ENCODE results near the gene TUBB. TPM values are rescaled to one million over a fixed set of nuclear protein-coding genes. Genes with fewer than 3 reads are reported as not detected.

Gene TUBB
- total RNA-seq, 1 experiment from 2014 or later, result 1,719 TPM

DNA sequence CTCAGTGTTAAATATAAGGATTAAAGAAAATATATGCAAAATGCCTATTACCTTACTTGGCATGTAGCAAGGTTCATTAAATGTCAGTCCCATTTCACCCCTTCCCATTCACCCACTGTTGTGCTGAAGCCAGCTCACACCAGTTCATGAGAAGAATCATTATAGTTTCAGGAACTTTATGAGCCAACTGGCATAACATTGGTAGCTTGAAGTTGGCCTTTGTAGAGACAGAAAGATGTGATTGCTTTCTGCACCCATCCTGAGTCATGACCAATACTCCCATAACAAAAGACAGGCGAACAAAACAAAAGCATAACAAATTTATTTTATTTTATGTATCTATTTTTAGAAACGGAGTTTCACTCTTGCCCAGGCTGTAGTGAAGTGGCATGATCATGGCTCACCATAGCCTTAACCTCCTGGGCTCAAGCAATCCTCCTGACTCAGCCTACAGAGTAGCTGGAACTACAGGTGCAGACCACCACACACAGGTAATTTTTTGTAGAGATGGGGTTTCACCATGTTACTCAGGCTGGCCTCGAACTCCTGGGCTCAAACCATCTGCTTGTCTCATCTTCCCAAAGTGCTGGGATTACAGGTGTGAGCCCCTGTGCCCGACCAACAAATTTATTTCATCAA, 41.8 kb downstream of the TUBB start:
- Histone ChIP-seq H2AK5ac (ENCODE audit: insufficient read length, low read length) (no peak overlapping the region), H3K9ac (ENCODE audit: extremely low read depth, insufficient read length, low read length) (no peak overlapping the region), H3K14ac (ENCODE audit: insufficient read depth, low read length) (no peak overlapping the region), H3K79me2 (ENCODE audit: insufficient read depth, low read length) (no peaks in the 10 kb centered on the region), H2BK5ac (ENCODE audit: insufficient read length, low read length) (no peak overlapping the region), H3K23ac (ENCODE audit: insufficient read length, low read depth, low read length) (no peak overlapping the region), H4K5ac (ENCODE audit: insufficient read length, low read depth, low read length) (no peak overlapping the region), H2BK20ac (ENCODE audit: low read depth, low read length, poor library complexity, severe bottlenecking) (no peak overlapping the region), H2BK15ac (ENCODE audit: low read depth, low read length) (no peak overlapping the region), H3K9me3 (ENCODE audit: control insufficient read depth, low read depth, low read length) (no peaks in the 10 kb centered on the region), H4K91ac (ENCODE audit: insufficient read length, low read depth, low read length) (no peak overlapping the region), H3K18ac (ENCODE audit: insufficient read length, low read depth, low read length) (no peak overlapping the region), H2AFZ (ENCODE audit: low read length) (no peak overlapping the region), H3K4me1 (ENCODE audit: insufficient read depth, low read length) (peaks cover 17% of the 10 kb centered on the region; the same call in 1 of the 2 replicates), H4K8ac (replicated peaks; ENCODE audit: insufficient read length, low read depth, low read length) (no peak overlapping the region), H4K20me1 (ENCODE audit: control insufficient read depth, insufficient read depth, insufficient read length) (no peaks in the 10 kb centered on the region), H3K4me2 (ENCODE audit: insufficient read depth, insufficient read length, low read length) (no peak overlapping the region), H3K56ac (ENCODE audit: insufficient read length, low read depth, low read length) (no peak overlapping the region), H2BK120ac (ENCODE audit: low read depth, low read length, poor library complexity, severe bottlenecking) (no peak overlapping the region), H3K27me3 (ENCODE audit: insufficient read depth, low read length) (no peaks in the 10 kb centered on the region), H2BK12ac (ENCODE audit: insufficient read length, low read depth, low read length) (no peak overlapping the region), H3T11ph (ENCODE audit: low read length) (no peak overlapping the region), H3K23me2 (ENCODE audit: insufficient read length, low read depth, low read length, poor library complexity, severe bottlenecking) (no peaks in the 10 kb centered on the region), H3K27ac (ENCODE audit: insufficient read length, low read depth, low read length) (no peak overlapping the region), H3K4ac (ENCODE audit: low read depth, low read length) (no peak overlapping the region), H3K79me1 (ENCODE audit: insufficient read depth, low read depth, low read length, poor library complexity, severe bottlenecking) (no peaks in the 10 kb centered on the region)
- no CpG with 5 or more reads among the region's 4 CpGs for WGBS (ENCODE audit: extremely low coverage, insufficient read length, low lambda C conversion rate)
- Mint-ChIP-seq H3K27ac (peak overlapping the region in 1 of 3 experiments; percentile 36; a peak in 2 of 7 replicates), H3K36me3 (ENCODE audit: insufficient read depth in 1 of 3, low read depth in 3 of 3) (no peaks in the 10 kb centered on the region; a peak in 1 of 7 replicates), H3K4me3 (no peak overlapping the region), H3K4me1 (peaks cover 51 to 61% of the 10 kb centered on the region in 2 experiments), H3K27me3 (ENCODE audit: low read depth) (no peaks in the 10 kb centered on the region; the same call in 1 of the 2 replicates), H3K9me3 (no peaks in the 10 kb centered on the region)
- TF ChIP-seq, protein P1, sequence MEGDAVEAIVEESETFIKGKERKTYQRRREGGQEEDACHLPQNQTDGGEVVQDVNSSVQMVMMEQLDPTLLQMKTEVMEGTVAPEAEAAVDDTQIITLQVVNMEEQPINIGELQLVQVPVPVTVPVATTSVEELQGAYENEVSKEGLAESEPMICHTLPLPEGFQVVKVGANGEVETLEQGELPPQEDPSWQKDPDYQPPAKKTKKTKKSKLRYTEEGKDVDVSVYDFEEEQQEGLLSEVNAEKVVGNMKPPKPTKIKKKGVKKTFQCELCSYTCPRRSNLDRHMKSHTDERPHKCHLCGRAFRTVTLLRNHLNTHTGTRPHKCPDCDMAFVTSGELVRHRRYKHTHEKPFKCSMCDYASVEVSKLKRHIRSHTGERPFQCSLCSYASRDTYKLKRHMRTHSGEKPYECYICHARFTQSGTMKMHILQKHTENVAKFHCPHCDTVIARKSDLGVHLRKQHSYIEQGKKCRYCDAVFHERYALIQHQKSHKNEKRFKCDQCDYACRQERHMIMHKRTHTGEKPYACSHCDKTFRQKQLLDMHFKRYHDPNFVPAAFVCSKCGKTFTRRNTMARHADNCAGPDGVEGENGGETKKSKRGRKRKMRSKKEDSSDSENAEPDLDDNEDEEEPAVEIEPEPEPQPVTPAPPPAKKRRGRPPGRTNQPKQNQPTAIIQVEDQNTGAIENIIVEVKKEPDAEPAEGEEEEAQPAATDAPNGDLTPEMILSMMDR (conservative IDR thresholded peaks at IDR 0.05), result no peak
- no peak for DNase-seq
